22Rv1 (cell line): ENCODE measurements around the gene SYNPO.

Source experiments
- H3K27ac ChIP-seq: fragments of 450-650 bp; 2 replicates; pipeline ENCODE4 v1.5.1; 2017
- CTCF ChIP-seq: fragments of 450-650 bp; IDR thresholded peaks from 2 replicates; pipeline ENCODE4 v1.5.1; 2017; ENCODE audit warnings: mild to moderate bottlenecking
- ZFX ChIP-seq: fragments of 450-650 bp; IDR thresholded peaks from 2 replicates; pipeline ENCODE4 v1.6.1; 2017; ENCODE audit warnings: antibody characterized with exemption, borderline replicate concordance

The SYNPO gene

GRCh38 chr5:150632305-150633160 lies 7.9 kb upstream of the SYNPO start:
- TF ChIP-seq CTCF (no peak), ZFX (no peak)
- no peak overlapping the region for H3K27ac ChIP-seq

GRCh38 chr5:150633429-150633828 lies 7.0 kb upstream of the SYNPO start:
- no peak overlapping the region for H3K27ac ChIP-seq
- TF ChIP-seq ZFX: no peak
- no peak for TF ChIP-seq CTCF

- no peak for TF ChIP-seq CTCF
- TF ChIP-seq ZFX: no peak
- no peak overlapping the region for H3K27ac ChIP-seq
Observed at GRCh38 chr5:150636391-150637244, 3.8 kb upstream of the SYNPO start.

GRCh38 chr5:150637245-150638052 lies 3.0 kb upstream of the SYNPO start:
- TF ChIP-seq CTCF (no peak), ZFX (no peak)
- H3K27ac ChIP-seq: no peak overlapping the region

GRCh38 chr5:150638053-150638444 lies 2.4 kb upstream of the SYNPO start:
- TF ChIP-seq CTCF (no peak), ZFX (no peak)
- H3K27ac ChIP-seq: no peak overlapping the region

- TF ChIP-seq ZFX (no peak), CTCF (no peak)
- H3K27ac ChIP-seq: no peak overlapping the region
Observed at GRCh38 chr5:150638488-150639376, 1.7 kb upstream of the SYNPO start.
